Smooth muscle cell (in vitro differentiated cells): ENCODE measurements around the gene EFCAB11. TPM values are rescaled to one million over a fixed set of nuclear protein-coding genes. Genes with fewer than 3 reads are reported as not detected.

ENCODE experiments used
- DNase-seq: peaks from one replicate; lab custom pipeline; 2025; ENCODE audit not compliant: unreplicated experiment; lab: John Stamatoyannopoulos, UW
- H2AFZ ChIP-seq: fragments of 200-600 bp; sonication (generic); 2 replicates; pipeline ENCODE4 v1.6.0; 2016; ENCODE audit warnings: antibody characterized with exemption, low read depth, mild to moderate bottlenecking
- H3F3A ChIP-seq: fragments of 200-600 bp; sonication (generic); 2 replicates; pipeline ENCODE4 v1.6.0; 2017; ENCODE audit warnings: antibody characterized with exemption, low read depth
- H3K27ac ChIP-seq: fragments of 200-600 bp; sonication (generic); 2 replicates; pipeline ENCODE4 v1.5.1; 2016; ENCODE audit warnings: low read depth, mild to moderate bottlenecking
- H3K27me3 ChIP-seq: fragments of 200-600 bp; sonication (generic); 2 replicates; pipeline ENCODE4 v1.6.1; 2016; ENCODE audit warnings: low read depth, mild to moderate bottlenecking
- H3K36me3 ChIP-seq: fragments of 200-600 bp; sonication (generic); 2 replicates; pipeline ENCODE4 v1.5.1; 2016; ENCODE audit warnings: low read depth
- H3K4me1 ChIP-seq: fragments of 200-600 bp; sonication (generic); 2 replicates; pipeline ENCODE4 v1.5.1; 2016; ENCODE audit warnings: low read depth
- H3K4me2 ChIP-seq: fragments of 200-600 bp; sonication (generic); 2 replicates; pipeline ENCODE4 v1.6.0; 2016; ENCODE audit warnings: mild to moderate bottlenecking
- H3K4me3 ChIP-seq: fragments of 200-600 bp; sonication (generic); 2 replicates; pipeline ENCODE4 v1.5.1; 2016; ENCODE audit warnings: mild to moderate bottlenecking
- H3K79me2 ChIP-seq: fragments of 200-600 bp; sonication (generic); 2 replicates; pipeline ENCODE4 v1.6.0; 2016; ENCODE audit warnings: low read depth, mild to moderate bottlenecking
- H3K9ac ChIP-seq: fragments of 200-600 bp; sonication (generic); 2 replicates; pipeline ENCODE4 v1.6.0; 2016; ENCODE audit warnings: low read depth
- H3K9me3 ChIP-seq: fragments of 200-600 bp; sonication (generic); replicated peaks from 2 replicates; pipeline ENCODE4 v1.5.1; 2016; ENCODE audit warnings: low read depth
- H4K20me1 ChIP-seq: fragments of 200-600 bp; sonication (generic); 2 replicates; pipeline ENCODE4 v1.6.0; 2016; ENCODE audit warnings: low read depth
- WGBS: methylation state at CpG from one replicate; pipeline ENCODE4 v1.1.7; 2016; ENCODE audit warnings: low lambda C conversion rate; 5-methylcytosine and 5-hydroxymethylcytosine counted together
- polyA plus RNA-seq: library from polyadenylated mRNA; unstranded; fragments of >200 nt; fragmentation: Nextera tagmentation; extraction: Ambion mirVana; gene quantifications from 2 replicates; pipeline ENCODE4 v1.2.1, GENCODE V29; 2016
- total RNA-seq: library from RNA; depleted of rRNA; stranded (reverse); fragments of >200 nt; gene quantifications from 2 replicates; pipeline ENCODE4 v1.2.3, GENCODE V29; 2014
- TF ChIP-seq, protein P1 (sequence below): fragments of 200-600 bp; sonication (generic); IDR thresholded peaks from 2 replicates; pipeline ENCODE4 v1.5.1; 2017; ENCODE audit warnings: borderline replicate concordance, mild to moderate bottlenecking, antibody characterized with exemption; ENCODE audit not compliant: insufficient read depth, poor library complexity, severe bottlenecking

EFCAB11 gene
- total and polyA plus RNA-seq, 2 experiments from 2014 or later = 3.1 to 9.5 TPM

GRCh38 chr14:89862856-89863255 lies 91.7 kb downstream of the EFCAB11 start:
- no peaks in the 10 kb centered on the region for H3K27me3 ChIP-seq
- no peaks in the 10 kb centered on the region for H3K4me1 ChIP-seq
- DNase-seq = no peak

DNA sequence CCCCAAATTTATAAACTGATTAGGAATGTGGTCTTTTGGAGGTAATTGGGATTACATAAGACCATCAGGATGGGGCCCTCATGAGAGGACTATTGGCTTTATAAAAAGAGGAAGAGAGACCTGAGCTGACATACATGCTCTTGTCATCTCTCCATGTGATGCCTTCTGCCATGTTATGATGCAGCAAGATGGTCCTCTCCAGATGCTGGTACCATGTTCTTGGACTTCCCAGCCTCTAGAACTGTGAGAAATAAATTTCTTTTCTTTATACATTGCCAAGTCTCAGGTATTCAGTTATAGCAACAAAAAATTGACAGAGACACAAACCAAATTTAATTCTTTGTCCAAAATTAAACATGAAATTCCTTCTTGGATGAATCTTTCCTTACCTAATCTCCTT lies 92.9 kb downstream of the EFCAB11 start:
- Histone ChIP-seq H4K20me1 (no peaks in the 10 kb centered on the region), H3K4me2 (no peak overlapping the region), H3K36me3 (no peaks in the 10 kb centered on the region), H3K9ac (no peak overlapping the region), H2AFZ (no peak overlapping the region), H3F3A (peaks cover 3% of the 10 kb centered on the region), H3K27me3 (no peaks in the 10 kb centered on the region), H3K79me2 (no peaks in the 10 kb centered on the region), H3K27ac (no peak overlapping the region), H3K4me1 (no peaks in the 10 kb centered on the region), H3K4me3 (no peak overlapping the region), H3K9me3 (no peaks in the 10 kb centered on the region)
- no peak for DNase-seq
- TF ChIP-seq, protein P1, sequence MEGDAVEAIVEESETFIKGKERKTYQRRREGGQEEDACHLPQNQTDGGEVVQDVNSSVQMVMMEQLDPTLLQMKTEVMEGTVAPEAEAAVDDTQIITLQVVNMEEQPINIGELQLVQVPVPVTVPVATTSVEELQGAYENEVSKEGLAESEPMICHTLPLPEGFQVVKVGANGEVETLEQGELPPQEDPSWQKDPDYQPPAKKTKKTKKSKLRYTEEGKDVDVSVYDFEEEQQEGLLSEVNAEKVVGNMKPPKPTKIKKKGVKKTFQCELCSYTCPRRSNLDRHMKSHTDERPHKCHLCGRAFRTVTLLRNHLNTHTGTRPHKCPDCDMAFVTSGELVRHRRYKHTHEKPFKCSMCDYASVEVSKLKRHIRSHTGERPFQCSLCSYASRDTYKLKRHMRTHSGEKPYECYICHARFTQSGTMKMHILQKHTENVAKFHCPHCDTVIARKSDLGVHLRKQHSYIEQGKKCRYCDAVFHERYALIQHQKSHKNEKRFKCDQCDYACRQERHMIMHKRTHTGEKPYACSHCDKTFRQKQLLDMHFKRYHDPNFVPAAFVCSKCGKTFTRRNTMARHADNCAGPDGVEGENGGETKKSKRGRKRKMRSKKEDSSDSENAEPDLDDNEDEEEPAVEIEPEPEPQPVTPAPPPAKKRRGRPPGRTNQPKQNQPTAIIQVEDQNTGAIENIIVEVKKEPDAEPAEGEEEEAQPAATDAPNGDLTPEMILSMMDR = no peak

More at GRCh38 chr14:89862856-89863255, 91.7 kb downstream of the EFCAB11 start:
- no peak overlapping the region for H3K4me2 ChIP-seq
- no peak overlapping the region for H2AFZ ChIP-seq
- no peaks in the 10 kb centered on the region for H3F3A ChIP-seq
- no peak overlapping the region for H3K9ac ChIP-seq
- no peaks in the 10 kb centered on the region for H3K9me3 ChIP-seq
- no peak overlapping the region for H3K27ac ChIP-seq
- H3K36me3 ChIP-seq = no peaks in the 10 kb centered on the region
- H3K4me3 ChIP-seq = no peak overlapping the region
- no peaks in the 10 kb centered on the region for H3K79me2 ChIP-seq
- TF ChIP-seq, protein P1 = no peak
- no peaks in the 10 kb centered on the region for H4K20me1 ChIP-seq

DNA sequence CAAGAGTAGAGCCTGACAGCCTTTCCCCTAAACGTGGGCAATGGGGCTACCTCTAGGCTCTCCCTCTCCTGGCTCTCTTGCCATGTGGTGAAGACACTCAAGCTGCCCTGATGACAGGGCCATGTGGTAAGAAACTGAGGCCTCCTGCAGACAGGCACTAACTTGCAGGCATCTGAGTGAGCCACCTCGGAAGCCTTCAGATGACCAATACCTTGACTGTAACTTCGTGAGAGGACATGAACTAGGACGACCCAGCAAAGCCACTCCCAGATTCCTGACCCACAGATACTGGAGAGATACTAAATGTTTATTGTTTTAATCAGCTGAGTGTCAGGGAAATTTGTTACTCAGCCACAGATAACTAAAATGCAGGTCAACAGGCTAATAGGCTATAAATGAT lies 96.4 kb downstream of the EFCAB11 start:
- no peaks in the 10 kb centered on the region for H4K20me1 ChIP-seq
- H3K9me3 ChIP-seq = no peaks in the 10 kb centered on the region
- no peaks in the 10 kb centered on the region for H3K27me3 ChIP-seq
- no peak for DNase-seq
- no peak overlapping the region for H3K27ac ChIP-seq
- H3K79me2 ChIP-seq = no peaks in the 10 kb centered on the region
- H3K36me3 ChIP-seq = no peaks in the 10 kb centered on the region
- H3K4me2 ChIP-seq = no peak overlapping the region
- no peak overlapping the region for H3K9ac ChIP-seq
- WGBS = 71% methylated on average over 4 of the region's 4 CpGs
- TF ChIP-seq, protein P1 = no peak
- no peak overlapping the region for H2AFZ ChIP-seq
- no peaks in the 10 kb centered on the region for H3K4me1 ChIP-seq
- H3F3A ChIP-seq = peaks cover 6% of the 10 kb centered on the region
- no peak overlapping the region for H3K4me3 ChIP-seq

DNA sequence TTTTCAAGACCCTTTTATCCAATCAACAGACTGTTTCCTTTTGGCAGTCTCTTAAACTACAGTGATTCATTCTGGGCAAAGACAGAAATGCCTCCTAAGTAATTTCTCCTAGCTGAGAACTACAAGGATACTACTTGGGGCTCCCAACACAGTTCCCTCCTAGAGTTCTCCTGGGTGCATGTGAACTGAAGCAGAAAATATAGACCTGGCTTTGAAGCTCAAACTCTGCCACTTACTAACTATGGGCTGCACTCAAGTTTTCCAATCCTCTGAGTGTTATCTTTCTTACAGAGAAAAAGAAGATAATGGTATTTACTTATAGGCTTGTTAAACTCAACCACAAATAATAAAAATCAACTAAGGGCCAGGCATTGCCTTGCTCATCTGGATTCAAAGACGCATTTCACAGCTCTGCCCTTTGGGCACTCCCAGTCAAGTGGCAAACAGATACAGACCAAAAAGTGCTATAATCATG lies 97.6 kb downstream of the EFCAB11 start:
- peaks cover 6% of the 10 kb centered on the region for H3F3A ChIP-seq
- peak overlapping the region; percentile 70 for H3K27ac ChIP-seq
- no peak overlapping the region for H3K4me3 ChIP-seq
- no peak overlapping the region for H3K9ac ChIP-seq
- no peaks in the 10 kb centered on the region for H3K4me1 ChIP-seq
- peak overlapping the region; percentile 58 for H3K4me2 ChIP-seq
- H4K20me1 ChIP-seq = no peaks in the 10 kb centered on the region
- H3K27me3 ChIP-seq = no peaks in the 10 kb centered on the region
- no peaks in the 10 kb centered on the region for H3K9me3 ChIP-seq
- no peak overlapping the region for H2AFZ ChIP-seq
- TF ChIP-seq, protein P1 = no peak
- no peak for DNase-seq
- H3K79me2 ChIP-seq = no peaks in the 10 kb centered on the region
- 10% methylated on average over 1 of the region's 1 CpG for WGBS
- no peaks in the 10 kb centered on the region for H3K36me3 ChIP-seq
